Natural killer cell (primary cell): Measurements from ENCODE around the gene OR3A2. TPM values are rescaled to one million over a fixed set of nuclear protein-coding genes. Genes with fewer than 3 reads are reported as not detected.

Source experiments
- ATAC-seq, 3 donors: fragments of 150-1000 bp in 2 of 3; fragments of 200-7000 bp in 1 of 3; cut with Tn5 transposase; 1 replicate in 1 of 3; 2 replicates in 2 of 3; pipeline ENCODE4 v1.10.0; 2021; ENCODE audit warnings: mild to moderate bottlenecking in 2 of 3, moderate library complexity in 2 of 3
- DNase-seq, 2 donors: peaks; one replicate each; pipeline versions ENCODE4 v3.0.0 to v3.0.0-alpha.2; 2013 to 2021; ENCODE audit warnings: mixed read lengths in 1 of 2
- H3K27ac ChIP-seq: one replicate; pipeline ENCODE4 v1.5.1; 2013; ENCODE audit warnings: mild to moderate bottlenecking, low read length
- H3K27me3 ChIP-seq: one replicate; pipeline ENCODE4 v1.6.1; 2013; ENCODE audit warnings: low read length; ENCODE audit not compliant: control insufficient read depth, insufficient read depth
- H3K36me3 ChIP-seq: one replicate; pipeline ENCODE4 v1.6.1; 2013; ENCODE audit warnings: low read length; ENCODE audit not compliant: control insufficient read depth, insufficient read depth
- H3K4me1 ChIP-seq: one replicate; pipeline ENCODE4 v1.6.1; 2013; ENCODE audit warnings: low read length; ENCODE audit not compliant: control insufficient read depth, insufficient read depth
- H3K4me3 ChIP-seq: one replicate; pipeline ENCODE4 v1.5.1; 2013; ENCODE audit warnings: low read length
- H3K9me3 ChIP-seq: one replicate; pipeline ENCODE4 v1.6.1; 2013; ENCODE audit warnings: low read length; ENCODE audit not compliant: control insufficient read depth, insufficient read depth
- H3K27ac Mint-ChIP-seq, 2 donors: one replicate each; pipeline ENCODE4 v1.8.0; 2022; ENCODE audit warnings: mild to moderate bottlenecking in 2 of 2, mixed read lengths in 2 of 2, moderate library complexity in 1 of 2
- H3K27me3 Mint-ChIP-seq, 2 donors: one replicate each; pipeline ENCODE4 v1.8.0; 2022; ENCODE audit warnings: low read depth in 2 of 2, mixed read lengths in 2 of 2
- H3K36me3 Mint-ChIP-seq: one replicate; pipeline ENCODE4 v1.8.0; 2022; ENCODE audit warnings: mixed read lengths
- H3K4me1 Mint-ChIP-seq, 2 donors: one replicate each; pipeline ENCODE4 v1.8.0; 2022; ENCODE audit warnings: mixed read lengths in 2 of 2
- H3K4me3 Mint-ChIP-seq: one replicate; pipeline ENCODE4 v1.8.0; 2022; ENCODE audit warnings: mild to moderate bottlenecking, moderate library complexity, mixed read lengths
- H3K9me3 Mint-ChIP-seq, 2 donors: one replicate each; pipeline ENCODE4 v1.8.0; 2022; ENCODE audit warnings: mixed read lengths in 2 of 2
- WGBS: methylation state at CpG from one replicate; pipeline ENCODE4 v1.1.7; 2013; ENCODE audit warnings: missing lambda C conversion rate; ENCODE audit not compliant: insufficient coverage; 5-methylcytosine and 5-hydroxymethylcytosine counted together
- intact Hi-C: fragments of 100-400 bp; cut with micrococcal nuclease; formaldehyde crosslinking; loops from one replicate; pipeline ENCODE4 v1.14.2; 2022
- total RNA-seq, 4 donors: library from RNA; stranded (reverse); fragments of 120-200 nt in 1 of 4; gene quantifications; one replicate each; pipeline versions ENCODE4 v1.2.3 to v1.2.4, GENCODE V29; 2013 to 2022
- TF ChIP-seq, protein P1 (sequence below): fragments of 200-600 bp; IDR thresholded peaks from one replicate; pipeline ENCODE4 v1.8.0; 2022; ENCODE audit warnings: antibody characterized with exemption

Gene OR3A2
- total RNA-seq, 3 donors from 2014 or later (not counting 1 experiment from before 2014, with no cell fraction given), result 0.80 to 1.2 TPM; not detected in 1

GRCh38 chr17:3335876-3336275 lies 50.2 kb downstream of the OR3A2 start:
- intact Hi-C loops, result no loop called here
- no peak for DNase-seq
- Histone ChIP-seq H3K27ac (no peak overlapping the region), H3K9me3 (no peaks in the 10 kb centered on the region), H3K4me3 (no peak overlapping the region), H3K4me1 (no peaks in the 10 kb centered on the region), H3K36me3 (no peaks in the 10 kb centered on the region), H3K27me3 (no peaks in the 10 kb centered on the region)
- 58% methylated on average over 4 of the region's 4 CpGs for WGBS
- Mint-ChIP-seq H3K36me3 (peaks cover 12% of the 10 kb centered on the region), H3K4me3 (no peak overlapping the region), H3K4me1 (no peaks in the 10 kb centered on the region), H3K27me3 (peaks cover 21 to 31% of the 10 kb centered on the region in 2 donors), H3K27ac (no peak overlapping the region), H3K9me3 (peaks cover 0 to 6% of the 10 kb centered on the region in 2 donors)
- TF ChIP-seq, protein P1, sequence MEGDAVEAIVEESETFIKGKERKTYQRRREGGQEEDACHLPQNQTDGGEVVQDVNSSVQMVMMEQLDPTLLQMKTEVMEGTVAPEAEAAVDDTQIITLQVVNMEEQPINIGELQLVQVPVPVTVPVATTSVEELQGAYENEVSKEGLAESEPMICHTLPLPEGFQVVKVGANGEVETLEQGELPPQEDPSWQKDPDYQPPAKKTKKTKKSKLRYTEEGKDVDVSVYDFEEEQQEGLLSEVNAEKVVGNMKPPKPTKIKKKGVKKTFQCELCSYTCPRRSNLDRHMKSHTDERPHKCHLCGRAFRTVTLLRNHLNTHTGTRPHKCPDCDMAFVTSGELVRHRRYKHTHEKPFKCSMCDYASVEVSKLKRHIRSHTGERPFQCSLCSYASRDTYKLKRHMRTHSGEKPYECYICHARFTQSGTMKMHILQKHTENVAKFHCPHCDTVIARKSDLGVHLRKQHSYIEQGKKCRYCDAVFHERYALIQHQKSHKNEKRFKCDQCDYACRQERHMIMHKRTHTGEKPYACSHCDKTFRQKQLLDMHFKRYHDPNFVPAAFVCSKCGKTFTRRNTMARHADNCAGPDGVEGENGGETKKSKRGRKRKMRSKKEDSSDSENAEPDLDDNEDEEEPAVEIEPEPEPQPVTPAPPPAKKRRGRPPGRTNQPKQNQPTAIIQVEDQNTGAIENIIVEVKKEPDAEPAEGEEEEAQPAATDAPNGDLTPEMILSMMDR, result no peak
- ATAC-seq, result no peak

DNA sequence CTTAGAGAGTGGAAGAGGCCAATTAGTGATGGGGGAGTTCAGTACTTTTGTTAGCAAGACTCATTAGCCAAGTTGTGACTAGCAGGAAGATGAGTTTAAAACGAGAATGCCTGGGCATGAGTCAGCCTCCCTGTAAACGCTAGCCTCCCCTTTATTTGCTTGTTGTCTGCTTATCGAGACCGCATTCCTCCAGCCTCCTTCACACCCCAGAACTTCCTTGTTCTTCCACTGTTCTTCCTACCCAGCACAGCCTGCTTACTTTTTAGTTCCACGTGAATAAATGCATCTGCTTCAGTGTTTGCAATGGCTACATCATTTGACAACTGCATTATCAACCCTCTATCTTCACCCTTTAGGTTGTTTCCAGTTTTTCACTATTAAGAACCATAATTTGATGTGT lies 67.8 kb downstream of the OR3A2 start:
- TF ChIP-seq, protein P1, result no peak
- no peak for ATAC-seq
- Histone ChIP-seq H3K27ac (no peak overlapping the region), H3K27me3 (no peaks in the 10 kb centered on the region), H3K4me3 (no peak overlapping the region), H3K36me3 (no peaks in the 10 kb centered on the region), H3K4me1 (no peaks in the 10 kb centered on the region), H3K9me3 (no peaks in the 10 kb centered on the region)
- Mint-ChIP-seq H3K4me1 (no peaks in the 10 kb centered on the region), H3K36me3 (no peaks in the 10 kb centered on the region), H3K9me3 (no peaks in the 10 kb centered on the region), H3K4me3 (no peak overlapping the region), H3K27me3 (peaks cover 8 to 17% of the 10 kb centered on the region in 2 donors), H3K27ac (no peak overlapping the region)
- 86% methylated on average over 5 of the region's 5 CpGs for WGBS
- intact Hi-C loops, result no loop called here
- no peak for DNase-seq

GRCh38 chr17:3316836-3317235 lies 69.3 kb downstream of the OR3A2 start:
- Mint-ChIP-seq H3K4me3 (no peak overlapping the region), H3K27ac (no peak overlapping the region), H3K4me1 (no peaks in the 10 kb centered on the region), H3K9me3 (no peaks in the 10 kb centered on the region), H3K27me3 (peaks cover 8 to 9% of the 10 kb centered on the region in 2 donors), H3K36me3 (no peaks in the 10 kb centered on the region)
- Histone ChIP-seq H3K4me1 (no peaks in the 10 kb centered on the region), H3K27ac (no peak overlapping the region), H3K9me3 (no peaks in the 10 kb centered on the region), H3K4me3 (no peak overlapping the region), H3K36me3 (no peaks in the 10 kb centered on the region), H3K27me3 (no peaks in the 10 kb centered on the region)
- DNase-seq, result no peak
- intact Hi-C loops, result no loop called here
- TF ChIP-seq, protein P1, result no peak
- no peak for ATAC-seq
- 32% methylated on average over 3 of the region's 3 CpGs for WGBS

- no peak overlapping the region for H3K4me3 ChIP-seq
- H3K4me1 ChIP-seq, result no peaks in the 10 kb centered on the region
- Mint-ChIP-seq H3K4me1 (no peaks in the 10 kb centered on the region), H3K27ac (no peak overlapping the region), H3K4me3 (no peak overlapping the region), H3K27me3 (peaks cover 8 to 29% of the 10 kb centered on the region in 2 donors), H3K9me3 (no peaks in the 10 kb centered on the region), H3K36me3 (no peaks in the 10 kb centered on the region)
- H3K27ac ChIP-seq, result no peak overlapping the region
- intact Hi-C loops, result no loop called here
- no peaks in the 10 kb centered on the region for H3K36me3 ChIP-seq
- DNase-seq (no peak), ATAC-seq (no peak)
- TF ChIP-seq, protein P1, result no peak
- no peaks in the 10 kb centered on the region for H3K27me3 ChIP-seq
- H3K9me3 ChIP-seq, result no peaks in the 10 kb centered on the region
- 91% methylated on average over 4 of the region's 4 CpGs for WGBS
Measured at GRCh38 chr17:3308603-3309002, 77.5 kb downstream of the OR3A2 start.
